Measurements from ENCODE around the gene SPATA13.

- TF ChIP-seq CTCF (IDR thresholded peaks at IDR 0.05) (no peak), EP300 (IDR thresholded peaks at IDR 0.05) (no peak), POLR2A (IDR thresholded peaks at IDR 0.05) (no peak), POLR2AphosphoS5 (IDR thresholded peaks at IDR 0.05) (no peak)
These were observed 63.7 kb downstream of the SPATA13 start for GRCh38 chr13:24224232-24224680.
